HG03135 (cell line): ENCODE results near the gene CEP104.

Experiments
- ATAC-seq: cut with Tn5 transposase; IDR thresholded peaks from one replicate; pipeline ENCODE4 v1.9.1; 2021; ENCODE audit warnings: mild to moderate bottlenecking, moderate library complexity; ENCODE audit not compliant: unreplicated experiment

The CEP104 gene

DNA sequence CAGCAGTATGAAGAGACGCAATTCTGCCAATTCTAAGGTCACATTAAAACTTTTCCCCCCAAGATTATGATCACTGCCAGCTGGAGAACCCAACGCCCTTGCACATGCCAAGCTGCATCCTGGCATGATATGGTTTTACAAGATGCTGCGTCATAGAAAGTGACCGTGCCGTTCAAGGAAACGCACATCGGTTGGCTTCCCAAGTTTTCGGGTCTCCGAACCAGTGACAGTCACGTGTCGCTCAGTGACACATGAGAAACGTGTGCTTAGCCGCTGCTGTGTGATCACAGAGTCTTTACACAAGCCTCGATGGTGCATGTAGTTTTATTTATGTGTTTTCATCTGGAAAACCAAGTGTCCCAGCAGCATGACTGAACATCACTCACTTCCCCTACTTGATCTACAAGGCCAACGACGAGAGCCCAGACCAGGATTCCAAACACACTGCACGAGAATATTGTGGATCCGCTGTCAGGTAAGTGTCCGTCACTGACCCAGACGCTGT, 77.0 kb downstream of the CEP104 start:
- ATAC-seq = no peak

DNA sequence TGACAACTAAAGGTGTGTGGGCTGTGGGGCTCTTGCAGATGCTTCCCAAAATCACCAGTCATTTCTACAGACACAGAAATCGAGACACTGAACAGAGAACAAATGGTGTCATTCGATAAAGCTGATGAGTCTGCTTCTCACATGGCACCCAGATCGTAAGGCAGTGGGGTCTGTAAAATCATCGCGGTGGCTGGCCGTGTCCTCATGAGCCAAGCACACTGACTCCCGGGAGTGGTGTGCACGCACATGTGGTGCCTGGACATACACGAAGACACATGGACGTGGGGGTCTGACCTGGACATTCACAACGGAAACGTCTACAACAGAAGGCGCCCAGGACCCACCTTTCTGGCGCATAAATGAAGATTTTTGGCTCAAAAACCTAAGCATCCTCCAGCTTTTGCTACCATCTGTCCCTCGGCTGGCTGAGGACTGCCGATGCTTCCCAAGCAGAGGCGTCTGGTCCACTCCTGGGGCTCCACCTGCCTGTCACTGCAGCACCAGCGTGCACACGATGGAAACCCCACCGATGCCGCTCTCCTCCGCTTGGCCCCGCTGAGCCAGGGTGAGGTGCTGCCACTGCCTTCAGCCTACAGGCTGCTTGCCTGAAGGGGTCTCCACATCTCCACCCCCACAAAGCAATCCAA, 77.6 kb downstream of the CEP104 start:
- ATAC-seq = no peak

DNA sequence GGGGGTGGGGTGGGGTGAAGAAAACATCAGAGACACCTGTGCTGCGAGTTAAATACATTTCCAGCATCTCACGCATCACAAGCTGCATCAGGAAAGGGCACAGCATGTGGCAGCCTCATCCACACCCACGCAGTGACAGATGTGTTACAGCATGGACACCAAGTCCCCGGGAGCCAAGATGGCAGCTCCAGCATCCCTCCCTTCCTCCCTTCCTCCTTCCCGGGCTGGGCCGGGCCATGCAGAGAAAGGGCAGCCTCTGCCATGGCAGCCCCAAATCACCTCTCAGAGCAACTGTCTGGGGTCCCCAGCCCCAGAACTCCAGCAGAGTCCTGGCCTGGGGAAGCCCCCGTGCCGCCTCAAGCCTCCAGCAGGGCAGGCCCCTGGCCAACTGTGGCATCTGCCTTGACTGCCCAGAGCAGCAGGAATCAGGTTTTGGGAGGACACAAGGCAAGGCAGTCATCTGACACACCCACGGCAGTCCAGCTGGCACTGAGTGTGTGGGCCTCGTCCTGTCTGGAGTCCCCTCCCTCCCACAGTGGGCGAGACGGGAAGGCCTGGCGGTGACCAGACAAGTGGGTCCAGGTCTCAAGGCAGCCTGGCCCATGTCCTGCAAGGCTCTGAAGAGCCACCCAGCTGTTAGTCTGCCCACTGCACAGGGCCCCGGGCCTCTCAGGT, 78.3 kb downstream of the CEP104 start:
- no peak for ATAC-seq

DNA sequence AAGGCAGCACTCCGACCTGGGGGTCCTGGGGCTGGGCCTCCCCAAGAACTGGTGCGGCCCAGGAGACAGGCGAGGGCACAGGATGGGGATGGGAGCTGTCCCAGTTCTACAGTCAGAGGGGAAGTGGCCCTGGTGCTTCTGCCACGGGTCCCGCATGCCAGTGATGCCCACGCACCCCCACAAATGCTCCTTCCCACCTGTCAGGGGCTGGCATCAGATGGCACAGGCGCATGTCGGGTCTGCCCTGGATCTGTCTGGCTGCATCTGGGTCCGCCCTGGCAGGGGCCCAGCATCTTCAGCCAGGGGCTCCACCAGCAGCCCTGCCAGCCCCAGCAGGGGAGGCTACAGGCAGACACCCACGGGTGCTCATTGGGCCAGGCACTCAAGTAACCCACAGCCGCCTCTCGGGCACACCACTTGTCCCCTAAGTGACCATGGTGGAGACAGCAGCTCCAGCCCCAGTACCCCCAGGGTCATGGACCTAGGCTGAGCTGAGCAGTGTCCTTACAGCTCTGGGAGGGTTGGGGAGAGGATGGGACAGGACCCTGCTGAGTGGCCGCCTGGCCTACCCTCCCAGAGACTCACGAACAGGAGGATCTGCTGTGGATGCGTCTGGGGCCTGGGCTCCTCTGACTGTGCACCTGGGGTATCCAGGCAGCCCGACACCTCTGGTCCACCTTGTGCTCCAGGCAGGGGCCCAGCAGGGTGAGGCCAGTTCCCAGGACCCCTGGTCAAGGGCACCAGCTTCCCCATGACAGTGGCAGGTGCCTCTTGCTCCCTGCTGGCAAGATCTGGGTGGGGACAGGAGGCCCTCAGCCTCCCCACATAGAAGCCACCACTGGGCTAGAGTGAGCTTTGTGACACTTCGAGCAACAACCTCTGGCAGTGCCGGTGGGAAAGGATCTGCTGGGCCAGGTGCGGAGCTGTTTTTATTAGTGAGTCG, 79.1 kb downstream of the CEP104 start:
- ATAC-seq = no peak

DNA sequence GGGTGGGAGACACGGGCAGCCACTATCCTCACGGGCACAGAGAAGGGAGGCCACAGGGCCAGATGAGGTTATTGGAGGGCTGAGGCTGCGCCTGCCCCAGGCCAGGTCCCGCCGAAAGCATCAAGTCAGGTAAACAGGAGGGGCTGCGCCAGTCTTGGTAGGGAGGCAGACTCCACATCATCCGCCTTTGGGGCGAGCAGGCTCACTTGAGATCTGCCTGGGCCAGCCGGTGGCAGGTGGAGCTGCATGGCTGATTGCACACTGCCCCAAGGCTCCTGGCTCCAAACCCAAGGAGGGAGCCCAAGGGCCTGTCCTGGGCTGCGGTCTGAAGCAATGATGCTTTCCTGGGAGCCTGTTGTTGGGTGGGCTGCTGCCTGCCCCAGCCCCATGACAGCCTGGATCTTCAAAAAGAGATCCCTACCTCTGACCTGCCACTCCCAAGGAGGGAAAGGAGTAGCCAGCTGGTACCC, 79.9 kb downstream of the CEP104 start:
- ATAC-seq = no peak

DNA sequence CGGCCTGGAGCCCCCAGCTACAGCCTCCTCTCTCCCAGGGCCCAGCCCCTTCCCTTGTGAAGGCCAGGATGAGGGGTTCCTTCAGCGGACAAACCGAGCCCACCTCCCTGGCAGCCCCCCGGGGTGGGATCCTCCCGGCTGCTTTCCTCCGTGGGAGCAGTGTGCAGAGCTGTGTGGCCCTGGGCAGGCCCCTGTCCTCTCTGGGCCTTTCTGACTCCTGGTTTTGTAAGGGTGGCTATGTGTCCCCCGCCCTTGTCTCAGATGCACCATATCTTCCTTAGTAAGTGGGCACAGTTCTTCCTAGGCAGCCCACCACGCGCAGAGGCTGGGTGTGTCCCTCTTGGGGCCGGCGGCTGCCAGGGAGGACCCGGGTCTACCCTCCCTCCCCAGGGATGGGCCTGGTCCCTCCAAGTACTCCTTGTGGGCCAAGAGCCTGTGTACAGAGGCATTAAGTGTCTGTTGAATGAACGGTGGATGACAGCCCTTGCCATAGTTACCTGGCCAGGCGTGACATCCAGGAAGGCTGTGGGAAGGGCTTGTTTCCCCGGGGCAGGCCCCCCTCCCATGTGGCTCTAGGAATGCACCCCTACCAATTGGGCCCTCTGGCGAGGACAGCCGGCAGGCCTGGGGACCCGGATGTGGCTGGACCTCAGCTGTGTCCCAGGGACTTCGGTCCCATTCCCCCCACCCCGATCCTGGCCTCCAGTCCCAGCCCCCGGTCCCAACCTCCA, 80.6 kb downstream of the CEP104 start:
- ATAC-seq = no peak

DNA sequence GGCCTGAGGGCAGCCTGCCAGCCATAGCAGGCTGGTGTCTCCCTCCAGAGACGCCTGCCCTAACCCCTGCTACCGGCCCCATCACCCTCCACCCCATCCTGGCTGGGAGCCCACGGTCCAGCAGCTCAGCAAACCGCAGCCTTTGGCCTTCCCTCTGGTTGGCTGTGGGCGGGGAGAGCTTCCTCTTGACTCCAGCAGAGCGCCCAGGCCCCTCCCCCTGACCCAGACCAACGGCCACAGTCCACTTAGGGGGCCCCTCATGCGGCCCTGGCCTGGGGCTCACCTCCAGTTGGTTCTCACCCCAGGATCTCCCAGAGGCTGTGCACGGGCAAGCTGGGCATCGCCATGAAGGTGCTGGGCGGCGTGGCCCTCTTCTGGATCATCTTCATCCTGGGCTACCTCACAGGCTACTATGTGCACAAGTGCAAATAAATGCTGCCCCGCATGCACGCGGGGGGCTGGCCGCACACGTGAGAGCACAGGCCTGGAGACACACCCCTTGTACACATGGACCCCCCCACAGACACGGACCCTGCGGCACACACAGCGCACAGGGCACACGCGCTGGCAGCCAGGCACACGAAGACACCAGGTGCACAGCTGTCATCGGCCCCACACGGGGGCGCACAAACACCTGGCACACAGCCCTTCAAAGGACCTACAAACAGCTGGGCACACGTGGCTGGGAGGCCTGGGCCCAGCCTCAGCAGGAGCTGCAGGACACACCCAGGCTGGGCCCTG, 81.4 kb downstream of the CEP104 start:
- ATAC-seq = no peak

DNA sequence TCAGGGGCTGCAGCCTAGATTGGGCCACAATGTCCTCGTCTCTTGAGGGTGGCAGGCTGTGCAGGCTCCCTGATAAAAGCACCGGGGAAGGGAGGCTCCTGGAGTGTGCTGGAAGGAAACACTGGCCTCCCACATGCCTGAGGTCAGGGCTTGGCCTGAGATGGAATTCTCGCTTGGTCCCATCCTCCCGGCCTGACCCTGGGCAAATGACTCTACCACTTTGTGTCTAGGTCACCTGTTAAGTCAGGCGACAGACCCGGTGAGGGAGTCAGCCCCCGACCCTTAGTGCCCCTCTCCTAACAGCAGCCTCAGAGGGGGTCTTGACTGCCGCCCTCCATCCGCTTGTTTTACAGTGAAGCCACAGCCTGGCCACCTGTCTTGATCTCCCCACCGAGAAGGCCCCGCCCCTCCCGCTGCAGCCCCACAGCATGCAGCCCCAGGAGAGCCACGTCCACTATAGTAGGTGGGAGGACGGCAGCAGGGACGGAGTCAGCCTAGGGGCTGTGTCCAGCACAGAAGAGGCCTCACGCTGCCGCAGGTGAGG, 82.0 kb downstream of the CEP104 start:
- no peak for ATAC-seq

DNA sequence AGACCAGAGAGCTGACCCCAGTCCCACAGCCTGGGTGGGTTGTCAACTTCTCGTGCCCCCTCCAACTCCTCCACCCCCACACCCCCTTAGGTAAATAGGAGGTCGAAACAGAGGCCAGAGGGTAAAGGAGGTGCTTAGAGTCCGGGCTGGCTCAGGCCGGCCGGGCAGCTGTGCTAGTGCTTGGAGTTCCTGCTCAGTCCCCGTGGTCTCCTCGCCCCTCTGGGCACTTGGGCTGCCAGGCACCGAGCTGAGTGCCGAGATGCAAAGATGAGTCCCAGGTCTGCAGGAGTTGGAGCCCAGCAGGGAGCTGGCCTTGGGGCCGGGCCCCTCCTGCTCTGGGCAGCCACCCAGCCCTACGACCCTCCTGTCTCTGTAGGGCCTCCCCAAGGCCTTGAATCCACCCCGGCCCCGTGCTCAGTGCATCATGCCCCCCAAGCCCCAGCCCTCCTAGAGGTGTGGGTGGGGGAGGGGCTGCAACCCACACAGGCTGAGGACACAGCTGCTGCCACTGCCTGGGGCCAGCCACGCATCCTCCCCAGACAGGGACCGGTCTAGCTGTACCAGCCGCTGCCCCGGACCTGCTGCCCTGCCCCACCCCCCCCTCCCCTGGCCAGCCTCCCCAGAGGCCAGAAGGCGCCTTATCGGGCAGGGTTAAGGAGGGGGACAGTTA, 82.6 kb downstream of the CEP104 start:
- no peak for ATAC-seq

DNA sequence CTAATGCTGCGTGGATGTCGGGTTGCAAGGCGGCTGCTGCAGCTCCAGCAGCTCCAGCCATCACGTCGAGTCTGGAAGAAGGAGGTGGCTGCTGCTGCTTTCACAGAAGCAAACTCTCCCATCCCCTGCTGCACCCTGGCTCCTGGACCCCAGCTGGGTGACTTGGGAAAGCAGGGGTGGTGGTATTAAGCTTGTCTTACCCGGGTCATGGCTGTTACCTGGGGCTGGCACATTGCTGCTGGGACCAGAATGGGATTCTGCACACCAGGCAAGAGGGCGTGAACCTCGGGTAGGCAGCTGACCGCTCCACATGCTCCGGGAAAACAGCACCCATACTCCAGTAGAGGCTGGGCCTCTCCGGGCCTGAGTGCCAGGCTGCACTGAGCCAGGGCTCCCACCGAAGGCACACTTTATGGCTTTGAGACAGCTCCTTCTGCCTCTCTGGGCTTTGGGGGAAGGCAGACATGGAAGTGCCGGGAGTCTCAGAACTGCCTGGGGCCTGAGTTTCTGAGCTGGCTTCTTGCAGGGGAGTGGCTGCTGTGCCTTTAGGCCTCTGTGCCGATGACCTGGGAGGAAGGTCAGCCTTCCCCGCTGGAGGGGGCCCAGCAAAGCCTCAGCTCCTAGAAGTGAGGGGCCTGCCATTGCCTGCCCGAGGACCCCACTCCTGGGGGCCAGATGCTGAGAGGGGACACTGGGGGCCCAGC, 83.3 kb downstream of the CEP104 start:
- ATAC-seq = no peak

DNA sequence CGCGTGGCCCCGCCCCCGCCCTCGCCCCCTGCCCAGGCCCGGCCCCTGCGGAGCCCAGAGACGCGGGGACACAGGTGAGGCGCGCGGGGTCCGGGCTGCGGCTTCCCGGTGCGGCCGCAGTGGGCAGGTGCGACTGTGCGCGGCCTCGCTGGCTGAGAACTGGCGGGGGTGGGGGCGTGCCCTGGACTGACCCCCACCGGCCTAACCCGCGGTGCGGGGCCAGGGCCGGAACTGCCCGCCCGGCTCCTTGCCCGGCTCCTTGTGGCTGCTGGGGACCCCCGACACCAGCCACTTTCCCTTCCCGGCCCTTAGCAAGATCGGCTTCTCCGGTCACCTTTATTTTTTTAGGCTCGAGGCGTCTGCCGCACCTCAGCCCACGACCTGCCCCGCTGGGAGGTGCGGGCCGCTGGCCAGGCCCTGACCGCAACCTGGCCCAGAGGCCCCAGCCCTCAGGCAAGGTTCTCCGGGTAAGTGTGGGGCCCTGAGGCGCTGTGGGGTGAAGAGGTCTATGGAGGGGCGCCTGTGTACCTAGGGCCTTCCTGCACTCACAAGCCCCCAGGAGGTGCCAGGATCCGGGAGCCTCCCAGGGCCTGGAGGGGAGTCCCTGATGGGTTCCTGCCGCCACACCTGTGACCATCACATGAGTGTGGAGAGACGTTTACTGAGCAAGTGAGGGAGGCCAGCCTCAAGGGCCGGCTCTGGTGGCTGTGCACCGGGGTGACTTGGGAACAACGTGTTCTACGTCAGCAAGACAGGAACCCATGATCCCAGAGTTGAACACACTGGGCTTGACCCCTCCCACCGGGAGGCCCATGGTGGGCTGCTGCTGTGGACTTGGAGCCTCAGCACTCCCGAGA, 84.1 kb downstream of the CEP104 start, which contains the start of gene SMIM1:
TSS of gene SMIM1 (plus strand) at position 35 of the 857 bp plus-strand sequence. CDS start 2,625 bp downstream, outside the sequence.
- ATAC-seq = peak; percentile 15

DNA sequence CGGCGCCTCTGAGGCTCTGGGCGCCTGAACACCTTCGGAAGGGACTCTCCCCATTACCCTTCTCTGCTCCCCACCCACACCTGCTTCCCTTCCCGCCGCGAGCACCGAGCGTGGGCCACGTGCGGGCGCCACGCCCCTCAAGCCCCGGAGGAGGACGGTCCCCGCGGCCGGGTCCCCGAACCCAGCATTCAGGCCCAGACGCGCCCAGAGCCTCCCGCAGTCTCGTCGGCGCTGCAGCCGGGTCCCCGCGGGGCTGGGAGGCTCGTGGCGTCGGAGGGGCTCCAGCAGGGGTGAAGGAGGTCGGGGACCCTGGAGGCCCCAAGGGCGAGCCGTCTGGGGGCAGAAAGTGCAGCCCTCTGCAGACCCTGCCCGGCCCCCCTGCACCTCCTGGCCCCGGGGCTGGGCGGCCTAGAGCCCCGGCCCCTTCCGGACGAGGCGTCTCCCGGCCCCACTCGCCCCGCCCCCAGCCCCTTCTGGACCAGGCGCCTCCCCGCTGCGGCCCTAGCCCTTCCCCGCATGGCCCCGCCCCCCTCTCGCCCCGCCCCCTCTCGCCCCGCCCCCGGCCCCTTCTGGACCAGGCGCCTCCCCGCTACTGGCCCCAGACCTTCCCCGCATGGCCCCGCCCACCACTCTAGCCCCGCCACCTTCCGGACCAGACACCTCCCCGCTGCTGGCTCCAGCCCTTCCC, 84.8 kb downstream of the CEP104 start:
- peak; percentile 68 for ATAC-seq

DNA sequence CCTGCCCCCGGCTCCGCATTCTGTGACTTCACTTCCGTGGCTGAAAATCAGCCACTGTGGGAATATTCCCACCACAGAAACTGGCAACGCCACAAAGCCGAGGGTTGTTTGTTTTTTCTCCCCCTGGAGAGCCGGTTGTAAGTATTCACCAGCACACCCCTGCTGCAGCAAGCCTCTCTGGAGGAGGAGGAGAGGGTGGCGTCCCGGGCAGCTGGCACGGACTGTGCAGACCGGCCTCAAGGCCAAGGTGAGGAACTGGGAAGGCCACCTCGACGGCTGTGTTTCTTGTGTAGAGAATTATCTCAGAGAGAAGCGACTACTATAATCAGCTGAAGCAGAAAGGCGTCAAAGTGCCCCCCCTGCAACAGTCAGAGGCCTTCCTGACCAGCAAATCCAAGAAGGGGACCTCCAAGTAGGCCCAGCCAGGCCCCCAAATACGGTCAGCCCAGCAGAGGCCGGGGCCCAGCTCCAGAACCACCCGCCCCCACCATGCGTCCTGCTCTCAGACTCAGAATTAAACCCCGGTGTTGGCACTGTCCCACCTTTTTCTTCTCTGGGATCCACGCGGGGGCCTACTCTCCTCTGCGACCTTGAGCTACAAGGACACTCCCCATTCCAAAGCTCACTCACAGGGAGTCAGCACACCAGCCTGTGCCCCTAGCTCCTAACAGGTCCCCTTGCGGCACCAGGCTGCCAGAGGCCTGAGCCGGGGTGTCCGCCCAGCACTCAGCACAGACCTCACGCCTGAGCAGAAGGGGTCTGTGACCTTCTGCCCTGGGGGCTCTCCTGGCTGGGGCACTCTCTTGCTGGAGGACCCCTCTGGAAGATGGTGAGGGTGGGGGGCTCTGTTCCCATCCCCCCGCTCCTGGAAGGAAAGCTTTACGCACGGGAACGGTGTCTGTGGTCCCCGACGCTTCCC, 85.6 kb downstream of the CEP104 start:
- no peak for ATAC-seq

DNA sequence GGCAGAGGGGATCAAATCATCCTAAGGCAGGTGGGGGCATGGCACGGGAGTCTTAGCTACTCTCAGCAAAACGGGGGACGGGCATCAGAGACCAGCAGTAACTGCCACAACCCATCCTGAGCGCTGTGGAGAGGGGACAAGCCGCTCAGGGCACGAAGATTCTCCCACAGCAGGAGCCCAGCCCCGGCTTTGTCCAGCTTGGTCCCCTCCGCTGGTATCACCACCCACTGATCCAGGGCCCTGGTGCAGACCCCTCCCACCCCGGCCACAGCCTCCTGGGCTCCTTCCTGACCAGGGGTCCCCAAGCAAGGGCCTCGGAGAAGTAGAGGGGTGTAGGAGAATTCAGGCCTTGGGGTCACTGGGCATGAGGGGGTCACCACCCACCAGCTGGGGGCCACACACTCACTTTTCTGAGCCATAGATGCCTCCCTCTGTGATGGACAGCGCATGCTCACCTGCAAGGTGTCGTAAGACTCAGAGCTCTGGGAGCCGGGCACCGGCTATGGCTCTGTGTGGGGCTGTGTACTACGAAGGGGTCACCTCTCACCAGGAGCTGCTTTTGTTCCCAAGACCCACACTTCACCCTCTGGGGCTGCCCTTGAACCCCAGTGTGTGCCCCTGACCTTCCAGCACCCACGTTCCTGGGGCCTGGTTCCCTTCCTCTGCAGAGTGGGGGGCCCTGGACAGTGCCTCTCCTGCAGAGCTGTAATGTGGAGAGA, 86.8 kb downstream of the CEP104 start:
- ATAC-seq = no peak

DNA sequence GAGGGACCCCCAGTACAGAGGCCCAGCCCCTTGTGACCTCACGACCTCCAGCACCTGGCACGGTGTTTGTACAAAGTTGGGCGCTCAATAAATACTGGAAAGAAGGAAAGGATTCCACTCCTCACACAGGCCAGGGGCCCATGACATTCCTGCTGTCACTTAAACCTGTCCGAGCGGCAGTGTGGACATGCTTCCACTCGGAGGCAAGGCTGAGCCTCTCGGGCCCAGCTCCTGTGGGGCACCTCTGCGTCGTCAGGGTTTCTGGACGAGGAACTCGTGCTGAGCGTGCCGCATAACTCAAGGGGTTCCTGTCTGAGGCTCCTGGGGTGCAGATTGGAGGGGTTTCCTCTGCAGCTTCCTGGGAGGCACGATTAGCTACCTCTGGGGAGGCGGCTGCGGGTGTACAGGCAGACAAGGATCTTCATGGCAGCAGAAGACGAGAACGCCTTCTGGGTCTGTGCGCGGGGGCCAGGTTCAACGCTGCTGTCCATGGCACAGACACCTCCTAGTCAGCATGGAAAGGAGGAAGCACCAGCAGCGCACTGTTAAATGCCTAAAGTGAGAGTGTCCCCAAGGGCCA, 88.1 kb downstream of the CEP104 start:
- ATAC-seq = no peak
